Endothelial cell of umbilical vein (primary cell): ENCODE results near the gene CLEC4A.

Experiments
- EZH2 ChIP-seq: IDR thresholded peaks from 2 replicates; pipeline ENCODE4 v1.6.1; 2012; ENCODE audit warnings: borderline replicate concordance, low read depth, mild to moderate bottlenecking, moderate library complexity, low read length, inconsistent platforms; ENCODE audit not compliant: severe bottlenecking
- GATA2 ChIP-seq: IDR thresholded peaks from 2 replicates; pipeline ENCODE4 v1.7.0; 2011; ENCODE audit warnings: low read depth, mild to moderate bottlenecking, moderate library complexity, mixed read lengths, low read length; ENCODE audit not compliant: insufficient read length, insufficient read depth
- JUN ChIP-seq: IDR thresholded peaks from 2 replicates; pipeline ENCODE4 v1.6.1; 2011; ENCODE audit warnings: borderline replicate concordance, low read depth; ENCODE audit not compliant: insufficient read length, insufficient read depth
- MYC ChIP-seq: IDR thresholded peaks from one replicate; pipeline ENCODE4 v1.6.1; 2011; ENCODE audit warnings: mild to moderate bottlenecking, low read depth, low read length
- POLR2A ChIP-seq: IDR thresholded peaks from 2 replicates; pipeline ENCODE4 v1.6.1; 2012; ENCODE audit warnings: low read depth, mild to moderate bottlenecking, control low read depth, low read length
- POLR2AphosphoS5 ChIP-seq: IDR thresholded peaks from 2 replicates; pipeline ENCODE4 v1.6.1; 2012; ENCODE audit warnings: low read depth, mild to moderate bottlenecking, control low read depth, low read length, moderate library complexity; ENCODE audit not compliant: insufficient read depth
- TF ChIP-seq, protein P1 (sequence below), 2 donors: IDR thresholded peaks; 1 replicate in 1 of 2; 2 replicates in 1 of 2; pipeline ENCODE4 v1.5.1; 2011; ENCODE audit warnings: low read length in 2 of 2, mild to moderate bottlenecking in 2 of 2, moderate library complexity in 2 of 2, control low read depth in 1 of 2, inconsistent platforms in 1 of 2, low read depth in 1 of 2; ENCODE audit not compliant: insufficient read depth in 1 of 2; ENCODE audit errors: extremely low read depth in 1 of 2
- TF ChIP-seq, protein P2 (sequence below): IDR thresholded peaks from 2 replicates; pipeline ENCODE4 v1.6.1; 2011; ENCODE audit not compliant: insufficient read depth, insufficient read length

DNA sequence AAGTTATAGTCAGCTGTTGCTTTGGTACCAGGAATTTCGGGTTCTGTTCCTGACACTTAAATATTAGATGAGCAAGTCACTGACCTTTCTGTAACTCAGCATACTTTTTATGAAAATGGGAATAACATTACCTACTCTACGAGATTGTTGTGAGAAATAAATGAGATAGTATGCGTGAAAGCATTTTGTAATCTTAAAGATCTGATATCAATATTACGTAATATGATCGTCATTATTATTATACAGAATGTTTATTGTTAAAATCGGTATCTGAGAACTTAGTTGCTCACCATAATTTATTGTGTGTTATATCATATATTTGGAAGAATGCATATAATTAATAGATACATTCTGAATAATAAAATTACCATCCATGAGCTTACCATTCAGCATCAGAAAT, 47.5 kb upstream of the CLEC4A start:
- TF ChIP-seq, protein P1, sequence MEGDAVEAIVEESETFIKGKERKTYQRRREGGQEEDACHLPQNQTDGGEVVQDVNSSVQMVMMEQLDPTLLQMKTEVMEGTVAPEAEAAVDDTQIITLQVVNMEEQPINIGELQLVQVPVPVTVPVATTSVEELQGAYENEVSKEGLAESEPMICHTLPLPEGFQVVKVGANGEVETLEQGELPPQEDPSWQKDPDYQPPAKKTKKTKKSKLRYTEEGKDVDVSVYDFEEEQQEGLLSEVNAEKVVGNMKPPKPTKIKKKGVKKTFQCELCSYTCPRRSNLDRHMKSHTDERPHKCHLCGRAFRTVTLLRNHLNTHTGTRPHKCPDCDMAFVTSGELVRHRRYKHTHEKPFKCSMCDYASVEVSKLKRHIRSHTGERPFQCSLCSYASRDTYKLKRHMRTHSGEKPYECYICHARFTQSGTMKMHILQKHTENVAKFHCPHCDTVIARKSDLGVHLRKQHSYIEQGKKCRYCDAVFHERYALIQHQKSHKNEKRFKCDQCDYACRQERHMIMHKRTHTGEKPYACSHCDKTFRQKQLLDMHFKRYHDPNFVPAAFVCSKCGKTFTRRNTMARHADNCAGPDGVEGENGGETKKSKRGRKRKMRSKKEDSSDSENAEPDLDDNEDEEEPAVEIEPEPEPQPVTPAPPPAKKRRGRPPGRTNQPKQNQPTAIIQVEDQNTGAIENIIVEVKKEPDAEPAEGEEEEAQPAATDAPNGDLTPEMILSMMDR (IDR thresholded peaks at IDR 0.05; ENCODE audit: extremely low read depth in 1 of 2, insufficient read depth in 1 of 2, low read depth in 1 of 2, low read length in 2 of 2): no peak
- TF ChIP-seq EZH2: no peak
- TF ChIP-seq, protein P2, sequence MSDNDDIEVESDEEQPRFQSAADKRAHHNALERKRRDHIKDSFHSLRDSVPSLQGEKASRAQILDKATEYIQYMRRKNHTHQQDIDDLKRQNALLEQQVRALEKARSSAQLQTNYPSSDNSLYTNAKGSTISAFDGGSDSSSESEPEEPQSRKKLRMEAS: no peak
- TF ChIP-seq POLR2A: no peak
- no peak for TF ChIP-seq POLR2AphosphoS5
- no peak for TF ChIP-seq JUN
- no peak for TF ChIP-seq MYC
- TF ChIP-seq GATA2: no peak
